Activated CD8-positive, alpha-beta memory T cell treated with anti-CD3 and anti-CD28 coated beads, Interleukin-2, amount 50 U/mL, for 24 hours (primary cell): ENCODE data around the gene ADAM20.
"Not testable (repeated sequence)": the region's sequence is repeated elsewhere in the genome, so short reads cannot be mapped to it uniquely, and the experiment has no call there.

Source experiments
- DNase-seq: peaks from one replicate; pipeline ENCODE4 v3.0.0-alpha.2; 2020; ENCODE audit errors: extremely low read depth

Gene ADAM20

GRCh38 chr14:70534904-70535303 lies at the start of gene ADAM20:
TSS of gene ADAM20 (minus strand) at chr14:70535004. CDS start at chr14:70524757, 10,247 bp downstream.
- no peak for DNase-seq

- no peak for DNase-seq
These were observed 42.1 kb upstream of the ADAM20 start for GRCh38 chr14:70576891-70577290.

- no peak for DNase-seq
These were observed 38.2 kb upstream of the ADAM20 start for GRCh38 chr14:70573050-70573449.

GRCh38 chr14:70571139-70571538 lies 36.3 kb upstream of the ADAM20 start:
- DNase-seq, result no peak

- no peak for DNase-seq
These were observed 33.0 kb upstream of the ADAM20 start for GRCh38 chr14:70567791-70568190.

- no peak for DNase-seq
These were observed 29.1 kb upstream of the ADAM20 start for GRCh38 chr14:70563869-70564268.

- no peak for DNase-seq
These were observed 28.6 kb upstream of the ADAM20 start for GRCh38 chr14:70563417-70563816.

GRCh38 chr14:70558356-70558755 lies 23.6 kb upstream of the ADAM20 start:
- DNase-seq, result no peak

- DNase-seq, result no peak
These were observed 21.1 kb upstream of the ADAM20 start for GRCh38 chr14:70555890-70556289.

- DNase-seq, result no peak
These were observed 3.3 kb upstream of the ADAM20 start for GRCh38 chr14:70538087-70538486.

GRCh38 chr14:70536830-70537229 lies 2.0 kb upstream of the ADAM20 start:
- no peak for DNase-seq

GRCh38 chr14:70530417-70530816 lies 4.4 kb downstream of the ADAM20 start:
- DNase-seq, result no peak

- DNase-seq, result no peak
These were observed 7.2 kb downstream of the ADAM20 start for GRCh38 chr14:70527501-70528105.

GRCh38 chr14:70525691-70526090 lies 9.1 kb downstream of the ADAM20 start:
- DNase-seq, result no peak

- no peak for DNase-seq
These were observed 19.0 kb downstream of the ADAM20 start for GRCh38 chr14:70515811-70516210.

GRCh38 chr14:70514168-70515069 lies 20.4 kb downstream of the ADAM20 start:
- no peak for DNase-seq

GRCh38 chr14:70498191-70498590 lies 36.6 kb downstream of the ADAM20 start:
- DNase-seq, result no peak

- DNase-seq, result no peak
These were observed 45.1 kb downstream of the ADAM20 start for GRCh38 chr14:70489579-70490200.

GRCh38 chr14:70477356-70478105 lies 57.3 kb downstream of the ADAM20 start:
- not testable (repeated sequence) for DNase-seq

- DNase-seq, result not testable (repeated sequence)
These were observed 59.3 kb downstream of the ADAM20 start for GRCh38 chr14:70475459-70475858.

- DNase-seq, result no peak
These were observed 61.0 kb downstream of the ADAM20 start for GRCh38 chr14:70473825-70474224.
